ENCODE measurements around the gene SIGLEC9.
"Not testable (repeated sequence)": the region's sequence is repeated elsewhere in the genome, so short reads cannot be mapped to it uniquely, and the experiment has no call there.

- TF ChIP-seq CTCF (IDR thresholded peaks at IDR 0.05; ENCODE audit: low read length): peak; percentile 60
- not testable (repeated sequence) for TF ChIP-seq EZH2 (IDR thresholded peaks at IDR 0.05; ENCODE audit: borderline replicate concordance, low read length)
These were observed 44.7 kb downstream of the SIGLEC9 start for GRCh38 chr19:51169283-51169918.
